ENCODE measurements around the gene MALT1.

DNA sequence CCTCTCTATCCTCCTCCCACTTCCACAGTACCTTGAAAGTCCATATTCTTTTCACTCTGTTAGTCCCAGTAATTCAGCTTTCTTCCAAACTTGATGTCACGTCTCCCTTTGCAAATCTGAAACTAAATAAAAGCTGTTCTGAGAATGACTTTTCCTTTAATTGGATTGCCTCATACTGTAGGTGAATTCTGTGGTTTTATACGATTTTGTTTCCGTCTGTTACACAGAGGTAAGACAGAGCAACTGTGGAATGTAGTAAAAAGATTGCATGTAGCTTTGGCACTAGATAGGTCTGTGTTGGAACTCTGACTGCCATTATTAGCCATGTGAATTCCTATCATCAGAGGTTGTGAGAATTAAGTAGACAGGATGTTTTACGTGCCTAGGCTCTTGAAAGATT lies 25.9 kb downstream of the MALT1 start:
- TF ChIP-seq POLR2A (IDR thresholded peaks at IDR 0.05): no peak
- TF ChIP-seq, protein P1, sequence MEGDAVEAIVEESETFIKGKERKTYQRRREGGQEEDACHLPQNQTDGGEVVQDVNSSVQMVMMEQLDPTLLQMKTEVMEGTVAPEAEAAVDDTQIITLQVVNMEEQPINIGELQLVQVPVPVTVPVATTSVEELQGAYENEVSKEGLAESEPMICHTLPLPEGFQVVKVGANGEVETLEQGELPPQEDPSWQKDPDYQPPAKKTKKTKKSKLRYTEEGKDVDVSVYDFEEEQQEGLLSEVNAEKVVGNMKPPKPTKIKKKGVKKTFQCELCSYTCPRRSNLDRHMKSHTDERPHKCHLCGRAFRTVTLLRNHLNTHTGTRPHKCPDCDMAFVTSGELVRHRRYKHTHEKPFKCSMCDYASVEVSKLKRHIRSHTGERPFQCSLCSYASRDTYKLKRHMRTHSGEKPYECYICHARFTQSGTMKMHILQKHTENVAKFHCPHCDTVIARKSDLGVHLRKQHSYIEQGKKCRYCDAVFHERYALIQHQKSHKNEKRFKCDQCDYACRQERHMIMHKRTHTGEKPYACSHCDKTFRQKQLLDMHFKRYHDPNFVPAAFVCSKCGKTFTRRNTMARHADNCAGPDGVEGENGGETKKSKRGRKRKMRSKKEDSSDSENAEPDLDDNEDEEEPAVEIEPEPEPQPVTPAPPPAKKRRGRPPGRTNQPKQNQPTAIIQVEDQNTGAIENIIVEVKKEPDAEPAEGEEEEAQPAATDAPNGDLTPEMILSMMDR (IDR thresholded peaks at IDR 0.05 in 4 of 5, conservative IDR thresholded peaks at IDR 0.05 in 1 of 5): no peak
